ENCODE data around the gene ZMYND11.

ZMYND11 gene

GRCh38 chr10:201328-201771 is 66.1 kb downstream of the ZMYND11 start:
- DNase-seq: no peak

- no peak for DNase-seq
Measured at GRCh38 chr10:208616-209015, 73.4 kb downstream of the ZMYND11 start.

DNA sequence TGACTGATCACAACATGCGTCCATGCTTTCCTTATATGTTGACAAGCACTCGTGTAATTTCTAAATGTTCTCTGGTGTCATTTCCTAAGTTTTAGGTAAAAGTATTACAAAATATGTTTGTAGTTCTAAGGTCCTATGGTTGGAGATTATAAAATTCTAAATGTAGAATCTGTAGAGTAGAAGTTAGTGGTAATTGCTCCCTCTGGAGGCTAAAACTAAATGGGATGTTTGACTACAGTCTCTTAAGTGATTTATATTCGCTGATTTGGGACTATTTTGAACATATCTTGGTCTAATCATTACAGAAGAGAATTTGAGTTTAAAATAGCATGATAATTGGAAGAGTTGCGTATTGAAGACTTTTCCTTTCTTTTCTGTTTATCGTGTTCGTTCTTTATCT is 74.1 kb downstream of the ZMYND11 start:
- no peak for DNase-seq

DNA sequence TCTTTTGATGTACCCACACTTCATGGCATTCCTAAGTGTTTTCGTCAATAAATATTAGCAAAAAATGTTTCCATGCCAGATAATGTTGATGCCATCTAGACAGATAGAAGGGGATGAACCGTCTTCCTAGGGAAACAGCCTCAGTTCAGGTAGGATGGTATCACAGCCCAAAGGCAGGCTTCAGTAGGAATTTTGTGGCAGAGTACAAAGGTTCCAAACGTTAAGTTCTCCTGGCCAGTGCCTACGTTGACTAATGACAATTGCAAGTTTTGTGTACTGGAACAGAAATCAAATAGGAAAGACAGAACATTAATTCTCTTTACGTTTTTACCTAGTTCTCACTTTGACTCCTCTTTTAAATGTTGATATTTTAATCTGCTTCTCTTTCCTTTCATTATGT is 75.0 kb downstream of the ZMYND11 start:
- DNase-seq: no peak

DNA sequence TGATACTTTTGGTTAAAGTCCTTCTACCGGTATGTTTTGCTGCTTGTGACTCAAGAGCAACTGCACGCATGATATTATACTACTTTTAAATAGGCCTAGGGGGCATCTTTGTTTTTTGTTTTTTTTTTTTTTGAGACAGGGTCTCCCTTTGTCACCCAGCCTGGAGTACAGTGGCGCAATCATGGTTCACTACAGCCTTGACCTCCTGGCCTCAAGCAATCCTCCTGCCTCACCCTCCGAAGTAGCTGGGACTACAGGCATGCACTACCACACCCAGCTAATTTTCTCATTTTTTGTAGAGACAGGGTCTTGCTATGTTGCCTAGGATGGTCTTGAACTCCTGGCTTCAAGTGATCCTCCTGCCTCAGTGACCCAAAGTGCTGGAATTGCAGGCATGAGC is 80.2 kb downstream of the ZMYND11 start:
- DNase-seq: no peak

- DNase-seq: no peak
Measured at GRCh38 chr10:218798-219197, 83.5 kb downstream of the ZMYND11 start.

DNA sequence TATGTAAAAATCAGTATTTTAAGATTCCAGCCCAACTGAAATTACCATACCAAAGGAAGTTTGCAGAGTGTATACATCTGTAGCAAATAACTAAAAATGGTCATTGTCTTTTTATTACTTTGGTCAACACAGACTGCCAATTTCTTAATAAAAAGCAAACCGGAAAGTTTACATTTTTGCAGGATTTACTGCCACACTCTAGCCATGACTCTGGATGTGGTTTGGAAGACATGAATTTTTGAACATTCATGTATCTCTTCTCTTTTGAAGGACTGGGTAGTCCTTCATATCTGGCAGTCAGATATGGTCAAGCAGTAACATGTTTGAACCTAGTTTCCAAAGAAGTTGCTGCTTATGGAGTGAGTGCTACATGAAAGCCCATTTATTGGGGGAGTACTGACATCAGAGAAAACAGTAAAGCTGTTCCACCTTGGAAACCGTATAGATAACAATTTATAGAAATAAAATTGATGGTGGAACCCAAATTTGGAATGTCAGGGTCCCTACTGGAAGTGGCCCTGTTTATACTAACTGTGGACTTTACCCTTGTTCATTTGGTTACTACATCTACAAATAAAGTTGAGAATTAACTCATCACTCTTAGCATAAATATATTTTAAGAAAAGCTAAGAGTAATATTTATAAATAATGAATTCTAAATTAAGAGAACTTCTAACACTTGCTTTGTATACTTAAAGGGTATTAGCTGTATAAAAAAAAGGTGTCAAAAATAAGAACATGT is 84.6 kb downstream of the ZMYND11 start:
- no peak for DNase-seq

DNA sequence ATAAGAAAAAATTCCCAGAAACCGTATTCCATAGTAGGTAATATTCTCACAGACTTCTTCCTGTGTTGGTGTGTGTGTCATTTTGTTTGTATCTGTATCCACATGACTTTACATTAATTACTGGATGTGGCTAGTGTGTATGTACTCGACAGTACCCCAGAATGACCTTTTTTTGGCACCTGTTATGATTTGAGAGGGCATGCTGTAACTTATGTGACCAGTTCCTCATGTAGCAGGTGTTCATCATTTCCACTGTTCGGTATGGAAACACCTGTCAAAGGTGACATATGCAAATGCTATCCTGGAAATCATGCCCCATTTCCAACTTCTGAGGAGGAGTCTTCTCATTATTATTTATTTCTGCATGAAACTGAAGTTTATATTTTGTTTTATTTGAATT is 89.3 kb downstream of the ZMYND11 start:
- no peak for DNase-seq

DNA sequence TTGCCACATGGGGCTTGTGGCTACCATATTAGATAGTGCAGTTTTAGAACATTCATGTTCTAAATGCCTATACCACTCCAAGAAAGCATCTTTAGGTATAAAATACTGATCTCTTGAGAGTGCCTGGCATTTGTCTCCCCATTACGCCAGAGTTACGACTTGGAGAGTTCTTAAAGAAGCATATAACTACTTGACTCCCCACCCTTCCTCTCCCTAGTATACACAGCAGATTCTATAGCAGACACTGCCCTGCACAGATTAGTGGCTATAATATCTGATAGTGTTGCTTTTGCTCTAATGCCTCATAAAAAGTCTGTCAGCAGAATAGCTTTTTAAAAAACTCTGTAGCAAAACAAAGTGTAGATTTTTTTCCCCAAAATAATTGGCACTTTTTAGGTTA is 90.8 kb downstream of the ZMYND11 start:
- DNase-seq: no peak

DNA sequence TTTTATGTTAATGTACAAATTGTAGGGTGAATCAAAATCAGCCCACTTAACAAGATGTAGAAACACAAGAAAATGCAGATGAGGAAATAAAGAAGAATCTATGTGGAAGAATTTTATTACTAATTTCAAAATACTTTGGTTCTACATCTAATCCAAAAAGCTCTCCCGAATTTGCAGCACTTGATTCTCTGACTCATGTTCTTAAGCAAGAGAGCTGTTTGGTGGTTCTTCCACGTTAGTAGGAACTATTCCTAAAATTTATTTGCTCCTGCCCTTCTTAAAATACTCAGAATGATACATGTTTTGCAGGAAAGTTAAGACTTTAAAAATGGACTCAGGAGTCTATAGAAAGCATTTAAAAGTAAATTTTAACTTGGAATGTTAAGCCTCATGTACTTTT is 91.8 kb downstream of the ZMYND11 start:
- no peak for DNase-seq

GRCh38 chr10:228366-228765 is 93.1 kb downstream of the ZMYND11 start:
- no peak for DNase-seq

GRCh38 chr10:230758-231157 is 95.5 kb downstream of the ZMYND11 start:
- no peak for DNase-seq

DNA sequence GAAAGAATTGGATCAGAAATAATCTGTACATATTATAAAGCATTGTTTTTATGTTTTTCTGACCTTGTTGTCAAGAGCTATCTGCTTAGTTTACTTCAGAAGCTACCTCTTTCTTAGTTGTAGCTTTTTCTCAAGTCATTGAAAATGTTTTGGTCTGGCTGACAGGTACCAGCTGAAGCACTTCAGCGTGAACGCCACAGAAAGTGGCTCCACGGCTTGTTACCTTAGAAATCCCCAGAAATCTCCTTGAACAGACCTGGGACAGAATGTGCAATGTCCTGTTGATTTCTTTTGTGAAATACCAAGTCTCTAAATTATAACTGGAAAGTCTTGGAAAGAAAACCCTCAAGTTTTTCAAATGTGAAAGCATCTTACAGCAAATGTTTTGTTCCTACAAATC is 96.8 kb downstream of the ZMYND11 start:
- DNase-seq: no peak

GRCh38 chr10:232878-233277 is 97.6 kb downstream of the ZMYND11 start:
- no peak for DNase-seq

DNA sequence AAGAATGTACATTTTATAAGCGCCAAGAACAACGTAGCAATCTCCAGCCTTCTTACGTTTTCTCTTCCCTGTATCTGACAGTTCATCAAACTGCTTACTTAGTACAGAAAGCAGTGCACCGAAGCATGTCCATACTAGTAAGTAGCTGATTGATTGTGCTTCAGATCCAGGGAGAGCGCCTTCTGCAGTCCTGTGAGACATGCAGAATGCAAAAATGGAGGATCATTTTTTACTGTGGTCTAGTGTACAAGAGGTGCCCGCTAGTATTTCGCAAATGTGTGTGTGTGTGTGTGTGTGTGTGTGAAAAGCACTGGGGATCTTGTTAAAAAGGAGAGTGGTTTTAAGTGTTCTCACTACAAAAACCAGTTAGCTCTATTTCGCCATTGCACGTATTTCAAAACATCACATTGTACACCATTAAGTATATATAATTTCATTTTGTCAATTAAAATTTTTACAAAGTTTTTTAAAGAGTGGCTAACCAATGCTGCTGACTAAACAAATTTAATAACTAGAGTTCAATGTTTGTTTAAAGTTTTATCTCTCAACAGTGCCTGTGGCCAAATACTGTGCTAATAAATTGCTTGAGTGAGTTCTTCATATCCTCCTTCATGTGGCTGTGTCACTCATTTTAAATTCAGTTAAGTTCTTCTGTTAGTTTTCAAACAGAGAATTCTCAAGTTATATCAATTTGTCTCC is 99.6 kb downstream of the ZMYND11 start:
- DNase-seq: no peak

DNA sequence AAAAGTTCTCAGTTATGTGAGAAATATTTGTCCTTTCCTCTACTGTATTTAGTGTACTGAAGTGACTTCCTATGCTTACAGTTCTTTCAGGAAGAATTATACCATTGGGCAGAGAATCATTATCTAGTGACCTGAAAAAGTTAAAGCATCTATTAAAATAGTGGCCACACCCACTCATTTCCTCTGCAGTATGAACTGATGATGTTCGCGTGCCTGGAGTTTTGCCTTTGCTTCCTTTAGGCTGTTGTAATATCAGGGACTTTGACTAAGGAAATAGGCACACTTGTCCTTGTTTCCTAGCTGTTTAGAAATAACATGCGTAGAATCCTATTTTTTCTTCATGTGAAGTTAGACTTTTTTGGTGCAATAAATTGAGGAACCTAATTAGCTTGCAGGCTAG is 100.7 kb downstream of the ZMYND11 start:
- DNase-seq: no peak

DNA sequence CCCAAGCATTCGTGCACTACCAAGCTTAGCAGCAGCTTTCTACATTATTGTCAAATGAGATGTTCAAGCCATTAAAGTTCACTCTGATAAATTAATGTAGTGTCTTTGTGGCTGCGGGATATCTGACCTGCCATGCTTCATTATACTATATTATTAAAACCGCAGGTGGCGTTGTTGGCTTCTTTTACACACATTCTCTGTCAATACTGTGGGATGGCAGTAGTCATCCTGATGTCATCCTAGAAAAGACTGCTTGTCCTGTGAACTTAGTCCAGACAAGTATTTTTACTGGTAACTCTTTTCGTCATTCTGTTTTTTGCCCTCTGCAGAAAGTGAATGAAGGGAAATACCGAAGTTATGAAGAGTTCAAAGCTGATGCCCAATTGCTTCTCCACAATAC is 103.9 kb downstream of the ZMYND11 start:
- no peak for DNase-seq

GRCh38 chr10:241451-241850 is 106.2 kb downstream of the ZMYND11 start:
- no peak for DNase-seq

DNA sequence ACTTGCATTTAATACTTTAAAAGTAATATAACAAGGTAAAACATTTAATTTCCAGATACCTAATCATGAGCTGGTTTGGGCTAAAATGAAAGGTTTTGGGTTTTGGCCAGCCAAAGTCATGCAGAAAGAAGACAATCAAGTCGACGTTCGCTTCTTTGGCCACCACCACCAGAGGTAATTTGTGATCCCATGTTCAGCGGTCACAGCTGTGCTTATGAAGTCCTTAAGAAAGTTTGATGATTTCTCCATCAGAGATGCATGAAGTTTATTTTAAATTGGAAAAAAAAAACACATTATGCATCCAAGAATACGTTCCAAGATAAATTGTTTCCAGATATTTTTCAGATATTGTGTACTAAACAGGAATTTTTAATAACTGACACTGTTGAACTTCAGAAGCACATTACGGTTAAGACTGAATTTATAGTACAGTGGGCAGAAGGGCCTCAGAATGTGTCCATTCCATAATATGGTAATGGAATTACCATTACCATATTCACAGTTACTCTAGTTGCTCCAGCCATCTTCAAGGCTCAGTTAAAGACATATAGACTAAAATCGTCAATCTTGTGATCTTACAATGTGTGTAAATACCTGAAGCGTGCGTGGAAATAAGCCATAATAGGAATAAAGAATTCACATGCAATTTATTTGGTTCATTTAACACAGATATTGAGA is 106.8 kb downstream of the ZMYND11 start:
- DNase-seq: no peak

GRCh38 chr10:244227-244626 is 109.0 kb downstream of the ZMYND11 start:
- no peak for DNase-seq

DNA sequence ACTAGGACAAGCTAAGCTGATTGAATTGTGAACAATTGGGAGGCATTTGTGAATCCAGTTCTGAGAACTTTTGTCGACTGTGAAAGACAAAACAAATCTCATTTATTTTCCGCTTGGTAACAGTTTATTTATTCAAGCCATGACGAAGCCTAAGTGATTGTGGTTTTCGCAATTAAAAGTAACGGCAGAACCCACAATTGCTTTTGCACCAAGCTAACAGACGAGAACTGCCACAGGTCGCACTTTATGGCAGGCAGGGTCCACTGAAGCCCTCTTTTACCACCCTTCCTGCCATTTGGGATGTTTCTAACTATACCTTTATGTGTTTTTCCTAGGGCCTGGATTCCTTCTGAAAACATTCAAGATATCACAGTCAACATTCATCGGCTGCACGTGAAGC is 111.2 kb downstream of the ZMYND11 start:
- DNase-seq: no peak

- no peak for DNase-seq
Measured at GRCh38 chr10:247480-247879, 112.2 kb downstream of the ZMYND11 start.

DNA sequence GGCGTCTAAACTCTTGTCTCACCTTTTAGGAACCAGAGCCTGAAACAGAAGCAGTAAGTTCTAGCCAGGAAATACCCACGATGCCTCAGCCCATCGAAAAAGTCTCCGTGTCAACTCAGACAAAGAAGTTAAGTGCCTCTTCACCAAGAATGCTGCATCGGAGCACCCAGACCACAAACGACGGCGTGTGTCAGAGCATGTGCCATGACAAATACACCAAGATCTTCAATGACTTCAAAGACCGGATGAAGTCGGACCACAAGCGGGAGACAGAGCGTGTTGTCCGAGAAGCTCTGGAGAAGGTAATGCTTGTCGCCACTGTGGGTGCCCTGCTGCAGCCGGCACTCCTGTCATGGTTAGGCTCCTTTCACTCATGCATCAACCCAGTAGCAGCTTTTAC is 113.1 kb downstream of the ZMYND11 start:
- no peak for DNase-seq

DNA sequence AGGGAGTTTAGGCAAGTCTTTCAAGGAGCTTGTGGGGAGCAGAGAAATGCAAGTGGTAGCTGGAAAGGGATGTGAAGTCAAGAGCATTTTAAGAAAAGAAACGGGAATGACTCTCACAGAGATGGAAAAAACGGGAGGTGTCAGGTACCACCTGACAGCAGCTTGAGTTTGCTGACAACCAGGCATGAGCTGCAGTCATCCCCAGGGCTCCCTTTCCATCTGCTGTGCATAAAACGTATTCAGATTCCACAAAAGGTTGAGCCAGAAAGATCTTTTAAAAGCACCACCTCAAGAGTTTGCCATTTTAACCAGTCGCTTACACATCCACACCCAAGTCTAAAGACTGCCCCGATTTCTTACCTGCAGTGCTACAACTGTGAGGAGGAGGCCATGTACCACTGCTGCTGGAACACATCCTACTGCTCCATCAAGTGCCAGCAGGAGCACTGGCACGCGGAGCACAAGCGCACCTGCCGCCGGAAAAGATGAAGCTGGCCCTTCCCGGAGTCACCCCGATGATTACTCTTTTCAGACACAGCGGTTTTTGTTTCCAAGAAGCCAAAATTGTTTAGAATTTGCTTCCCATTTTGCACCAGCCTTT is 116.8 kb downstream of the ZMYND11 start:
- DNase-seq: no peak
